Ishikawa (cell line): ENCODE data around the gene DIS3L2.

Experiments used
- CEBPB ChIP-seq: IDR thresholded peaks from 2 replicates; pipeline ENCODE4 v1.6.1; 2012
- CREB1 ChIP-seq: IDR thresholded peaks from 2 replicates; pipeline ENCODE4 v1.6.1; 2012; ENCODE audit warnings: low read depth
- EGR1 ChIP-seq: IDR thresholded peaks from 2 replicates; pipeline ENCODE4 v1.6.1; 2012
- EP300 ChIP-seq: IDR thresholded peaks from 2 replicates; pipeline ENCODE4 v1.6.1; 2012; ENCODE audit warnings: borderline replicate concordance
- FOXM1 ChIP-seq: IDR thresholded peaks from 2 replicates; pipeline ENCODE4 v1.6.1; 2012; ENCODE audit warnings: low read depth, borderline replicate concordance
- NFIC ChIP-seq: IDR thresholded peaks from 2 replicates; pipeline ENCODE4 v1.6.1; 2012
- RAD21 ChIP-seq: IDR thresholded peaks from 2 replicates; pipeline ENCODE4 v1.6.1; 2012; ENCODE audit warnings: low read depth
- TAF1 ChIP-seq: IDR thresholded peaks from 2 replicates; pipeline ENCODE4 v1.6.1; 2012; ENCODE audit warnings: low read depth, mild to moderate bottlenecking
- TCF12 ChIP-seq: IDR thresholded peaks from 2 replicates; pipeline ENCODE4 v1.6.1; 2012; ENCODE audit warnings: low read depth
- TEAD4 ChIP-seq: IDR thresholded peaks from 2 replicates; pipeline ENCODE4 v1.6.1; 2012
- USF1 ChIP-seq: IDR thresholded peaks from 2 replicates; pipeline ENCODE4 v1.6.1; 2012
- YY1 ChIP-seq: IDR thresholded peaks from 2 replicates; pipeline ENCODE4 v1.6.1; 2012; ENCODE audit warnings: low read depth
- ZBTB7A ChIP-seq: IDR thresholded peaks from 2 replicates; pipeline ENCODE4 v1.6.1; 2012; ENCODE audit warnings: low read depth
- TF ChIP-seq, protein P1 (sequence below): IDR thresholded peaks from 2 replicates; pipeline ENCODE4 v1.6.1; 2012; ENCODE audit warnings: low read depth, mild to moderate bottlenecking
- TF ChIP-seq, protein P2 (sequence below): IDR thresholded peaks from 2 replicates; pipeline ENCODE4 v1.6.1; 2012

Gene DIS3L2

GRCh38 chr2:231932985-231933915, 28.3 kb upstream of the DIS3L2 start:
- no peak for TF ChIP-seq FOXM1
- TF ChIP-seq YY1: no peak
- TF ChIP-seq, protein P1, sequence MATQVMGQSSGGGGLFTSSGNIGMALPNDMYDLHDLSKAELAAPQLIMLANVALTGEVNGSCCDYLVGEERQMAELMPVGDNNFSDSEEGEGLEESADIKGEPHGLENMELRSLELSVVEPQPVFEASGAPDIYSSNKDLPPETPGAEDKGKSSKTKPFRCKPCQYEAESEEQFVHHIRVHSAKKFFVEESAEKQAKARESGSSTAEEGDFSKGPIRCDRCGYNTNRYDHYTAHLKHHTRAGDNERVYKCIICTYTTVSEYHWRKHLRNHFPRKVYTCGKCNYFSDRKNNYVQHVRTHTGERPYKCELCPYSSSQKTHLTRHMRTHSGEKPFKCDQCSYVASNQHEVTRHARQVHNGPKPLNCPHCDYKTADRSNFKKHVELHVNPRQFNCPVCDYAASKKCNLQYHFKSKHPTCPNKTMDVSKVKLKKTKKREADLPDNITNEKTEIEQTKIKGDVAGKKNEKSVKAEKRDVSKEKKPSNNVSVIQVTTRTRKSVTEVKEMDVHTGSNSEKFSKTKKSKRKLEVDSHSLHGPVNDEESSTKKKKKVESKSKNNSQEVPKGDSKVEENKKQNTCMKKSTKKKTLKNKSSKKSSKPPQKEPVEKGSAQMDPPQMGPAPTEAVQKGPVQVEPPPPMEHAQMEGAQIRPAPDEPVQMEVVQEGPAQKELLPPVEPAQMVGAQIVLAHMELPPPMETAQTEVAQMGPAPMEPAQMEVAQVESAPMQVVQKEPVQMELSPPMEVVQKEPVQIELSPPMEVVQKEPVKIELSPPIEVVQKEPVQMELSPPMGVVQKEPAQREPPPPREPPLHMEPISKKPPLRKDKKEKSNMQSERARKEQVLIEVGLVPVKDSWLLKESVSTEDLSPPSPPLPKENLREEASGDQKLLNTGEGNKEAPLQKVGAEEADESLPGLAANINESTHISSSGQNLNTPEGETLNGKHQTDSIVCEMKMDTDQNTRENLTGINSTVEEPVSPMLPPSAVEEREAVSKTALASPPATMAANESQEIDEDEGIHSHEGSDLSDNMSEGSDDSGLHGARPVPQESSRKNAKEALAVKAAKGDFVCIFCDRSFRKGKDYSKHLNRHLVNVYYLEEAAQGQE: no peak

DNA sequence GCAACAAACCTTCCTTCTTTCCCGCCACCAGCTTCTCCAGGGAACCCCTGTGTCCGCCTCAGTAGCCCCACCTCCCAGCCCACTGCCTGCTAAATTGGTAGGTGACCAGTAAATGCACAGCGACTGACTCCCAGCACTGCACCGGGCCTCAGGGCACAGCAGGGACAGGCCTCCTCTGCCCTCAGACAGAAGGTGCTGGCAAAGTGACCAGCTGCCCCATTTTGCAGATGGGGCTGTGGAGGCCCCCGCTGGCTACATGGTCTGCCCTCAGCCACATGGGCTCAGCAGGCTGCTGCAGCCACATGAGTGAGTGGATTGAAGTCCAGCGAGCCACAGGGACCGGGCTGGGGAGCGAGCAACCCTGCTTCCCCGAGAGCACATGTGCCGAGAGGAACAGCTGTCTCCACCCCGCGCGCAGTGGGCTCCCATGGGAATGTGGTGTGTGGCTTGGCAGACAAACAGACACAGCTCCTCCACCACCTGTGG, 27.6 kb upstream of the DIS3L2 start:
- no peak for TF ChIP-seq TCF12
- no peak for TF ChIP-seq EP300
- no peak for TF ChIP-seq TEAD4
- no peak for TF ChIP-seq RAD21
- TF ChIP-seq CREB1: no peak
- no peak for TF ChIP-seq YY1
- TF ChIP-seq, protein P2, sequence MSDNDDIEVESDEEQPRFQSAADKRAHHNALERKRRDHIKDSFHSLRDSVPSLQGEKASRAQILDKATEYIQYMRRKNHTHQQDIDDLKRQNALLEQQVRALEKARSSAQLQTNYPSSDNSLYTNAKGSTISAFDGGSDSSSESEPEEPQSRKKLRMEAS: no peak
- TF ChIP-seq USF1: no peak
- TF ChIP-seq, protein P1: no peak
- TF ChIP-seq NFIC: no peak
- TF ChIP-seq TAF1: no peak
- no peak for TF ChIP-seq CEBPB

DNA sequence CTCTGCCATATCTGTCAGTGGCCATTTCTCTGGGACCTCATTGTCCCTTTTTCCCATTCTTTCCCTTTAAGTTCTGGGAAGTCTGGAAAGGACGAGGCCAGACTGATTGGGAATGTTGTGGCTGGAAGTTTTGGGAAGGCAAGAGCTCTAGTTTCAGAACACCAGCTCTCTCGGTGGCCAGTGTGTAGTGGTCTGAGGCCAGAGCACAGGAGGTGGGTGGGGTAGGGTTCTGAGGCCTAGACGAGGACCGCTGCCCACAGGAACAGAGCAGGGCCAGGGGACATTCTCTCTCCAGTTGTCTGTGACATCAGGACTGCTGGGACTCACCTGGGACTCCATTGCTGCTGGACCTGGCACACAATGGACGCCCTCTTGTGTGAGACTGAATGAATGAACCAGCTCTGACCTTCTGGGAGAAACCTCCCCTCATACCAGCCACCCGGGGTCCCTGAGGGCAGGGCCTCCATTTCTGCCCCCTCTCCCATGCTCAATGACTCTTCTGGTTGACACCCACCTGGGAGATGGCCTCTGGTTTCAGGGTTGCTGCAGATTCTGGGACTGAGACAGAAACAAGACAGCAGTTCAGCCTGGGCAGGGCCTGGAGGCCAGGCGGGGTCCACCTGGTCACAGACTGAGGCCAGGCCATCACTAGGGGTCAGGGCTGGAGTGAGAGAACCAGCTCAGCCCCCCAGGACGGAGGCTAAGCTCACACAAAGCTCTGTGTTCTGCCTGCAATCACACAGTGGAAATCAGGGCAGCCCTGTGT, 26.9 kb upstream of the DIS3L2 start:
- TF ChIP-seq EGR1: no peak

DNA sequence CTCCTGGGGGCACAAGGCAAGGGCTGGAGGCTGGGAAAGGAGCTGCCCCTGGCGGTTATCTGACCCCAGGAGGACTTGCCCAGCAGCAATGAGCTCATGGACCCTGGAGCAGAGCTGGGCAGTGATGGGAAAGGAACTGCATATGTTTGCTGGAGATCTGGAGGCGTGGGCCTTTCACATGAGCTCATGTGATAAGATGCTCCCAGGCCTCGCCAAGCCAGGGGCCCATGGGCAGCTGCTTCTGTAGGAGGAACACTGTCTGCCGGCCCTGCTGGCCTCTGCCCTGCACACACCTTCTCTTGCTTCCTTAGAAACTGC, 26.3 kb upstream of the DIS3L2 start:
- TF ChIP-seq ZBTB7A: no peak
- no peak for TF ChIP-seq RAD21
- TF ChIP-seq, protein P1: no peak
- TF ChIP-seq YY1: no peak
- no peak for TF ChIP-seq TCF12
- no peak for TF ChIP-seq TAF1
- TF ChIP-seq TEAD4: no peak
- no peak for TF ChIP-seq USF1
- TF ChIP-seq NFIC: no peak
- no peak for TF ChIP-seq EGR1
- TF ChIP-seq FOXM1: no peak
- TF ChIP-seq CEBPB: no peak
- TF ChIP-seq EP300: no peak
- no peak for TF ChIP-seq CREB1

GRCh38 chr2:231935815-231936214, 25.7 kb upstream of the DIS3L2 start:
- TF ChIP-seq TAF1 (no peak), ZBTB7A (no peak), TEAD4 (no peak), EP300 (no peak), RAD21 (no peak)
